HG02885 (cell line): ENCODE measurements around the gene MAPK6.

Experiments
- ATAC-seq: cut with Tn5 transposase; IDR thresholded peaks from one replicate; pipeline ENCODE4 v1.9.1; 2021; ENCODE audit warnings: mild to moderate bottlenecking; ENCODE audit not compliant: unreplicated experiment, poor library complexity

Gene MAPK6

DNA sequence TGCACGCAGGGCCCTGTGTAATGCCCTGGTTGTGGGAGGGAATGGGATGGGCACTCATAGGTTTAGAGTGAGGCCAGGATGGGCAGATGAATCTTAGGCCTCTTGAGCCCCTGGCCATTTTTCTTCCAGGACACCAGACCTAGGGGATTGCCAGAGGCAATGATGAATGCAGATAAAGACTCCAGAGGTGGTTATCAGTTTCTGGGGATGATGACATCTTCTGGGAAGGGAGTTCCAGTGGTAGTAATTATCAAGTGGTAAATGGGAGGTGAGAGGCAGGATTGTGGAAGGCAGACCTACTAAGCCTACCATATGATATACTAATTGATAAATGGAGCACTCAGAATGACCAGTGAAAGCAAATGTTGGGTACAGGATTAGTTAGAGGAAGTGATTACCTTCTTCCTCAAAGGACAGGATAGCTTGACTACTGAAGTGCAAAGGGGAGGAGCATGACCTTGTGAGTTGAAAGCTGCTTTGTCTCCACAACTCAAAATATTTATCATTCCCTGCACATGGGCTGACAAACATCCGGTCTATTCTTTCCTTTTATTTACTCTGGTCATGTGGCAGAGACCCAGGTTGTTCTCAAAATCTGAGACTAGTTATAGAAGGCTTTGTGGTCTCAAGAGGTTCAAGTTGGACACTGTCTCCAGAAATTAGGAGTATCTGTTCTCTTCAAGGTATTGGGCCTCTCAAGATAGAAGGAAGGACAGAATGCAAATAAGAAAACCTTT lies 10.2 kb upstream of the MAPK6 start:
- no peak for ATAC-seq

DNA sequence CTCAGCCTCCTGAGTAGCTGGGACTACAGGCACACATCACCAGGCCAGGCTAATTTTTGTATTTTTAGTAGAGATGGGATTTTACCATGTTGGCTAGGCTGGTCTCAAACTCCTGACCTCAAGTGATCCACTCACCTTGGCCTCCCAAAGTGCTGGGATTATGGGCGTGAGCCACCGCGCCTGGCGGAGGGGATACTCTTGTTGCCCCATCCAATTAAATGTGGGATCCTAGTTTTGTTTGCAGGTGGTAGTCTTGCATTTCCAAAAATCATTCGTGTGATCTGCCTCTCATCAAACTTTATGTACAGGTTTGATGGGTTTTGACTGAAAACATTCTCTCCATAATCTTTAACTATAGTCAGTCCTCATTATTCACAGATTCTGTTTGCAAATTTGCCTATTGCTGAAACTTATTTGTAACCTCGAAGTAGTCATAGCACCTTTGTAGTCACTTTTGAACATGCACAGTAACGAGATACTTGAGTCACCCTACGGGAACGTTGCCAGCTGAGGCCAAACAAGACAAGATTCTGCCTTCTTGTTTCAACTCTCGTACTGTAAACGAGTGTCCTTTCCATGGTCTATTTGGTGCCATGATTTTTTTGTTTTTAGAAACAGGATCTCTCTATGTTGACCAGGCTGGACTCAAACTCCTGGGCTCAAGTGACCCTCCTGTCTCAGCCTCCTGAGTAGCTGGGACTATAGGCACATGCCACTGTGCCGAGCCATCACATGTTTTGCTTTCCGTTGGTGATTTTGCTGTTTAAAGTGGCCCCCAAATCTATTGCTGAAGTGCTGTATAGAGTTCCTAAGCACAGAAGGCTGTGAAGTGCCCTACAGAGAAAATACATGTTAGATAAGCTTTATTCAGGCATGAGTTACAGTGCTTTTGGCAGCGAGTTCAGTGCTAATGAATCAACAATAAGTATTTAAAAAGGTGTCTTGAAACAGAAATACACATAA lies 8.1 kb upstream of the MAPK6 start:
- ATAC-seq: no peak

DNA sequence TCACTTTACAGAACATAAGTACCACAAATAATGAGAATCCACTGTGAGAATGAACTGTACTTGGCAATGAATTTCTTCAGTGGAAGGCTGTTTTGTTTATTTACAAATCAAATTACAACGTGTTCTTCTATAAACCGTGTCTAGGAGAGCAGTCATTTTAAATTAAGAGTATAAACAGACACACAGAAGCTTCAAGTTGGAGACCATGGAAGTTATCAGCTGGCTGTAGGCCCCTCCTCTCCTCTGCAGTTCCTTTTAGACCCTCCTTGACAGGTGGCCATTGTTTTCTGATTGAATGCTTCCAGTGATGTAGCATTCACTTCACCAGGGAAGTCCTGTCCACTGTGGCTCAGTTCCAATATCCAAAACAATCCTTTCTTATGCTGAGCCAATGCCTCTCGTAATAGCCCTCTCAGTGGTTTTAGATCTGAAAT lies 7.3 kb upstream of the MAPK6 start:
- ATAC-seq: no peak

DNA sequence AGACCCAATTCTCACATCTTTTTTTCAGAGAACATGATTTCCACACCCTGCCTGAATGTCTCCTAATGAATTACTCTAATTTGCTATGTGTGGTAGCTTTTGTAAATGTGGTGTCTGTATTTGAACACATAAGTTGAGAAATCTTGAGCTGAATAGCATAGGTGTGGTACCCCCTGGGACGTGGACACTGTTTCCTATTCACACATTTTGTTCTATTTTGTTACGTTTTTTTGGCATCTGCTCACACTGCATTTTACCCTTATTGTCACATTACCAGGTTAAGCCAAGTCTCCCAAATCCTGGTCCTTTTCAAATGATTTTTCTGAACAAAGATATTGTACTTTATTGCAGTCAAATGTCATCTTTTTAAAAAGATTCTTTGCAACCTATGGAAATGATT lies 6.8 kb upstream of the MAPK6 start:
- no peak for ATAC-seq

DNA sequence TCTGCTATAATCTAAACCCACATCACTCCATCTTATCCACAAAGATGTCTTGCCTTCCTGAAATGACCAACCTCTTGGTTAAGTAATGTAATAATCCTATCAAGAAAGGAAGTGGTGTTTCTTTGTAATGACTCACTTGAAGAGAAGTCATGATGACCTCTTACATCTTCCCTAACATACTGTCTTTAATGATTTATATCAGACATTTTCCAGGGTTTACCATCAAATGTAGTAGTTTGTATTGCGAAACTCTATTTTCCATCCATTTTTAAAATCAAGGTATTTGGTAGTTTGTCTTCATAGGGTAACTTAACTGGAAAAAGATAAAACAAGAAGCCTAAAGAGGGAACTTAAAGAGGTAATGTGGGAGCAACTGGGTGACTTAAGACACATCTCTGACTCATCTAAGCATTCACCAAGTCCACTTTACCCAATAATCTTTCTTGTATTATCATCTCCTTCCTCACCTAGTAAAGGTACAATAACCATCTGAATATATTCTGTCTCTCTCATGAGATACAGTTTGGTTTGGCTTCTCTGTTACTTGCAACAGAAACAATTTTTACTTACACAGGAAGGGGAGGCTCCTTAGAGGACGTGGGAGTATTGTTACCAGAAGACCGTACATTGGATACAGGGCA lies 5.7 kb upstream of the MAPK6 start:
- ATAC-seq: peak; percentile 46

DNA sequence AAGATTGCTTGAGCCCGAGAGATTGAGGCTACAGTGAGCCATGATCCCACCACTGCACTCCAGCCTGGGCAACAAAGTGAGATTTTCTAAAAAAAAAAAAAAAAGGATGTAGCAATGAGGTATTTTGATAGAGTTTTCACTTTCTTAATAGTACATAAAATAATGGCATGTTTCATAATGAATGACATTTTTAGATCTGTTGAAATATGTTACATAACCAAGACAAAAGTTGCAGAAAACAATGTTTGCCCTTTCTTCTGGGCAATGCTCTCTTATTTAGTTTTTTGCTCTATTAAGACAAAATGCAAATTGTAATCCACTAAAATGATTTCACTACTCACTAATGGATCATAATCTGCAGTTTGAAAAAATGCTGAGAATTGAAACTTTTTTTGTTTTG lies 4.4 kb upstream of the MAPK6 start:
- ATAC-seq: no peak

DNA sequence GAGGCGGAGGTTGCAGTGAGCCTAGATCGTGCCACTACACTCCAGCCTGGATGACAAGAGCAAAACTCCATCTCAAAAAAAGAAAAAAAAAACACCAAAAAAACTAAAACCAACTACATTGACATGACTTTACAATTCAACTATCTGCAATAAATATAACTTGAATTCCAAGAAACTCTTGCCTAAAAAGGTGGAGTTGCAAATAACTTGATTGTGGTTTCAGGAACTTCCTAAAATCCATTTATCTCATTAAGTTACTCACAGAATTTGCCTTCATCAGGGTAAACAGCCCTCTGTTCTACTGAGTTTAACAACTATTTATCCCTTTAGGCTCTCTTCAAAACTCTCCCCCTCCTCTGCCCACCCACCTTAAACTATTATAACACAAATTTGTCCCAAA lies 2.7 kb upstream of the MAPK6 start:
- no peak for ATAC-seq

DNA sequence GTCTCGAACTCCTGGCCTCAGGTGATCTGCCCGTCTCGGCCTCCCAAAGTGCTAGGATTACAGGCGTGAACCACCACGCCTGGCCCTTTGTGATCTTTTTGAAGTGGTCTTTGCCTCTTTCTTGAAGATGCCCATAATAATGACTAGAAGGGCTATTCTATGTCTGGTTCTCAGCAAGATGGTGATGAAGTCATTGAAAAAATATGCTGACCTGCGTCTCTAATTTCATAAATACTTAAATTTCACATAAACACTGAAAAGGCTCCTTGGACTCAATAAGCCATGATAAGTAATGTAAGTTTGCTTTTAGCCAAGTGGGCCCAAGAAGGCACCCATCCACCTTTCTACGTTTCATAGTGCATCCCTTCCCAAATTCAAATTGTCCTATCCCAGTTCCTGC lies 775 bp upstream of the MAPK6 start:
- ATAC-seq: no peak

DNA sequence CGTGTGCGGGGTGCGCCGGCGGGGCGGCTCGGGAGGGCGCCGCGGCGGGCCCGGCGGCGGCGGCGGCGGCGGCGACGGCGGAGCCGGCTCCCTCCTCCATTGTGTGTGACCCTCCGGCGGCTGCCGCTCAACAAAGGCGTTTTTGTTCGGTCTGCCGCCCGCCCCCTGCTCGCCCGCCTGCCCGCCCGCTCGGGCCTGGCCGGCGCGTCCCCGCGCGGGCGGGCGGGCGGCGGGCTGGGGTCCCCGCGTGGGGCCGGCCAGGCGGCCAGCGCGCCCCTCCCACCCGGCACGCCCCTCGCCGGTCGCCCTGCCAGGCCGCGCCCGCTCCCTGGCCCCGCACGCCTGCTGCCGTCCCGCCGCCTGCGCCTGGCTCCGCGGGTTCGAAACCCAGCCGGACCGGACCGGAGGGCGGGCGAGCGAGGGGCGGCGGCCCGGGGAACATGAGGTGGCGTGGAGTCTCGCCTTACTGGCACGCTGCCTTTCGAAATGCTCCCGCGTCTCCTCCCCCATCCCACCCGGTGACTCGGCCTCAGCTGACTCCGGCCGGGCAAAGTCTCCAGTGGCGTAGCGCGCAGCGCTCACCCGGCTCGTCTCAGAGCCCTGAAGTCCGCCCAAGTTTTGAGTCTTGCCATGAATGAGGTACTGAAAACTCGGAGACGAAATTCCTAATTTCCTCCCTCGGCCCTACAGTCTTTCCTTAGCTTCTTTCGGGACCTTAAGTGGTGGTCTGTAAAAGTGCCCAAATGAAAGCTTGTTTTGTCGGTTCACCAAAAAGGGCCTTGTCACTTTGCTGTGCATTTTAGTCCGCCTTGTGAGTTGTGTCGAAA lies 588 bp downstream of the MAPK6 start:
- peak; percentile 58 for ATAC-seq

DNA sequence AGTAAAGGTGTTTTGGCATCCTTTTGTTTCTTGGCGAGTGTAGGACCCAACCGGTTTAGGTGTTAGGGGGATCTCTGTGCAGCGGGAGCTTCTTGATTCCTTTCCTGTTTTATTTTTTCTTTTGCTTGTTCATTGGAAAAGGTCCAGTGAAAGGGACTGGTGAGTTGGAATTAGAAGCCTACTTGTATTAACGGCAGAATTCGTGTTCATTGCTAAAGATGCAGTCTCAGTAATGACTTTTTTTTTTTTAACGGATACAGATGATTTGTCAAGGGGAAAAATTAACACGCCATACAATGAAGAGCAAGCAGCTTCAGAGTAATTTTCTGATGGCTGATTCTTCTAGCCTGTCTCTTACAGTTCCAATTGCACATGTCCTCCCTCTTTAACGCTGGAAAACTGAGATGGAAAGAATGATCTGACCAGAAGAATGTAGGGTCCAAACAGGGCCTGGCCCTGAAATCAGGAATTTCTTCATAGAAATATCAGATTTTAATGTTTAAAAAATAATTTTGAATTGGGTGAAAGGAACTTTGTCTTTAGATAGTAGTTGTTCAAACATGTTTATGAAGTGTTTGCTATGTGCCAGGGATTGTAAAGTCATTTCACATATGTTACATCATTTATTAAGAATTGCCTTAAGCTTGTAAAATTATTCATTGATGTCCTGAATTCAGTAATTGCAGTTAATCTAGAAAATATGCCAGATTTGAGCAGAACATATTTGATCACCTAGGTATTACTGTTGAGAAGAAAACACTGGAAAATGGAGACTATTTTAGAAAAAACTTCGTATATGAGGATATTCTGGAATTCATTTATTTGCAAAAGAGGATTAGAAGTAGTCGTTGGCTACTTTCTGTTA lies 1.4 kb downstream of the MAPK6 start:
- no peak for ATAC-seq

DNA sequence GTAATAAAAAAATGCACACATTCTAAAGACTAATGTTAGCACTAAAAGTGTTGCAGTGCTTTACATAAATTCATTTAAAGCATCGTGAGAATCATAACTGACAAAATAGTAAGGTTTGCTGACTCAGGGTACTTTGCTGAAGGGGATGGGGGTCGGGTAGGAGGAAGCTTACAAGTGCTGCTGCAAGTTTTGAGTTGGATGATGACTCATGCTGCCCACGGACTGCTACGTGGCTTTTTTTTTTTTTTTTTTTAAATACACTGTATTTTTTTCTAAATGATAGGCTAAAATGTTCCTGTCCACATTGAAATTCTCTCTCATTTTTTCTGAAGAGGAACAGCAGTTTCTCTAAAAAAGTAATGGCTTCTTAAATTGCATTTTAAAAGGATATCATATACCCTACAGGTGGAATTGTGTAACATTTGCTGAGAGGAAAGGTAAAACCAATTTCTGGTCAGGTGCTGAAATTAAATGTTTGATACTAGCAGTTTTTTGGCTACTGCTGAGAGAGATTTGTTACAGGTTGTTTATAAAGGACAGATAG lies 2.2 kb downstream of the MAPK6 start:
- no peak for ATAC-seq

DNA sequence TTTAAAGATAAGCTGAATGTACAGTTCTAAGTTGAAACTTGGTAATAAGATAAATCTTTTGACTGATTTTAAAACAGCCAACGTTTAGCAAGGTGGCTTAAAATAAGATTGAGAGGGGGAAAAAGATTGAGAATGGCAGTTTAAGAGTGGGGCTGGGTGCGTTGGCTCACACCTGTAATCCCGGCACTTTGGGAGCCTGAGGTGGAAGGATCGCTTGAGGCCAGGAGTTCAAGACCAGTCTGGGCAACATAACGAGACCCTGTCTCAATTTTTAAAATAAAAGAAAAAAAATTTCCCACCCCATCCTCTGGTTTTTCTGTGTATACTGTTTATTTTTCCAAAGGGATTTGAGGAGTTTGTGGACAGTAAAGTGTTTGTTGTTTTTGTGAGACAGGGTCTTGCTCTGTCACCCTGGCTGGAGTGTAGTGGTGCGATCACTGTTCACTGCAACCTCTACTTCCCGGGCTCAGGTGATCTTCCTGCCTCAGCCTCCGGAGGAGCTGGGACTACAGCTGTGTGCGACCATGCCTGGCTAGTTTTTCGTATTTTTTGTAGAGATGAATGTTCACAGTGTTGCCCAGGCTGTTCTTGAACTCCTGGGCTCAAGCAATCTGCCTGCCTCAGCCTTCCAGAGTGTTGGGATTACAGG lies 3.0 kb downstream of the MAPK6 start:
- ATAC-seq: no peak

DNA sequence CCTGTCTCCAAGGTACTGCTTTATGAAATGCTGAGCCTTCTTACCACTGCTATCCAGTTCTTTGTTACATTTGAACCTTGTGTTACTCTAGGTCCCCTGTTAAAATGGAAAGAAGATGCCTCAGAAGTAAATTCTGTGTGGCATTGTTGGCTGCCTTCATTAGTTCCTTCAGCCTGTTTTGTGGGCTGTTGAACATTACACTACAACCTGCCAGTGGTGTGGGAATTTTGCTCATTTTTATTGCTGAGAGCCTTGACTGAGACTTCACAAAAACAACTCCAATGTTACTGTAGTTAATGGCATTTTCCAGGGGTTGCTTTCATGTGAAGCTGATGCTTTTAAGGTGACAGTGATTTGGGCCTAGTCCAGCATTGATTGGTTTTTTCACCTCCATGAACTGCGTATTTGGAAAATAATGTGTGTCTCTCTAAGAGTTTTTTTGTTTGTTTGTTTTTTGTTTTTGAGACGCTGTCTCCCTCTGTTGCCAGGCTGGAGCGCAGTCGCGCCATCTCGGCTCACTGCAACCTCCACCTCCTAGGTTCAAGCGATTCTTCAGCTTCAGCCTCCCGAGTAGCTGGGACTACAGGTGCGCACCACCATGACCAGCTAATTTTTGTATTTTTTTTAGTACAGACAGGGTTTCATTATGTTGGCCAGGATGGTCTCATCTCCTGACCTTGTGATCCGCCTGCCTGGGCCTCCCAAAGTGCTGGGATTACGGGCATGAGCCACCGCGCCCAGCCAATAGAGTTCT lies 4.3 kb downstream of the MAPK6 start:
- ATAC-seq: no peak

DNA sequence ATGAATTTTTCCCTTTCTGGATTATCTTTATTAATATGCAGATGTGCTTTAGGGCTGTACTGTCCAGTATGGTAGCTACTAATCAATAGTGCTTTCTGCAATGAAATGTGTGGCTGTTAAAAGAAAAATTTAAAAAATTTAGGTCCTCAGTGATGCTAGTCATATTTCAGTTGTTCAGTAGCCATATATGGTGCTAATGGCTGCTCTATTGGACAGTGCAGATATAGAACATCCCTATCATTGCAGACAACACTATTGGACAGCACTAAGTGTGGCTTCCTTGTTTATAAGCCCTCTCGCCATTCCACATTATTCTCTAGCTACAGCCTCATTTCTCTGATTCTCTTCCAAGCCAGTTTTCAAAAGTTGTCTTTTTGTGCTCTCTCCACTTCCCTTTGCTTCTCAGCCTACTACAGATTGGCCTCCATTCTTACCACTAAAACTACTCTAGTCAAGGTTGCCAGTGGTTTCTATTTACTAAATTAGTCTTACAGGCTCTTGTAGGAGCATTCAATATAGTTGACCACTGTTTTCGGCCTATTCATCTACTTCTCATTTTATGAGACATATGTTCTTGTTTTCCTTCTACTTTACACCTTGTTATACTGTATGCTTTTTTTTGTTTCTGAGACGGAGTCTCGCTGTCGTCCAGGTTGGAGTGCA lies 9.5 kb downstream of the MAPK6 start:
- peak; percentile 52 for ATAC-seq

DNA sequence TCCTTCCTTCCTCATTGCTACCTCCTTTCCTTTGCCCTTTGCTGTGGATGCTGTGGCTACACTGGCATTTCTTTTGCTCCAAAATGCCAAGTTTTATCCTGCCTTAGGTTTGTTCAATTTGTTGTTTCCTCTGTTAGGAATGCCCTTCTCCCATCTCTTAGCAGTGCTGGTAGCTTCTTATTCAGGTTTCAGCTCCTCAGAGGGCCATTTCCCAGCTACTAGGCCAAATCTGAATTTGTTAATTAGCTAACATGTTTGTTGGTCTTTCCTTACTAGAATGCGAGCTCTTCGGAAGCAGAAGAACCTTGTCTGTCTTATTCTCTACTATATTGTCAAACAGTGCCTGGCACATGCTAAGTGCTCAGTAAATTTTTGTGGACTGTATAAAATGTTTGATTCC lies 11.0 kb downstream of the MAPK6 start:
- no peak for ATAC-seq

DNA sequence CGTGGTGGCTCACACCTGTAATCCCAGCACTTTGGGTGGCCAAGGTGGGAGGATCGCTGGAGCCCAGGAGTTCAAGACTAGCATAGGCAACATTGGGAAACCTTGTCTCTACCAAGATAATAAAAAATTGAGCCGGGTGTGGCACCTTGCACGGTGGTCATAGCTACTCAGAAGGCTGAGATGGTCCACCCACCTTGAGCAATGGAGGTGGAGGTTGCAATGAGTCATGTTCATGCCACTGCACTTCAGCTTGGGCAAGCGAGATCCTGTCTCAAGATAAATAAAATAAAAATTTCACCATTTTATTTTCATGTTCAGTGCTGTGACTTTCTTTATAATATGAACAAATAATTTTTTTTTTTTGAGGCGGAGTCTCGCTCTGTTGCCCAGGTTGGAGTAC lies 12.5 kb downstream of the MAPK6 start:
- ATAC-seq: no peak

DNA sequence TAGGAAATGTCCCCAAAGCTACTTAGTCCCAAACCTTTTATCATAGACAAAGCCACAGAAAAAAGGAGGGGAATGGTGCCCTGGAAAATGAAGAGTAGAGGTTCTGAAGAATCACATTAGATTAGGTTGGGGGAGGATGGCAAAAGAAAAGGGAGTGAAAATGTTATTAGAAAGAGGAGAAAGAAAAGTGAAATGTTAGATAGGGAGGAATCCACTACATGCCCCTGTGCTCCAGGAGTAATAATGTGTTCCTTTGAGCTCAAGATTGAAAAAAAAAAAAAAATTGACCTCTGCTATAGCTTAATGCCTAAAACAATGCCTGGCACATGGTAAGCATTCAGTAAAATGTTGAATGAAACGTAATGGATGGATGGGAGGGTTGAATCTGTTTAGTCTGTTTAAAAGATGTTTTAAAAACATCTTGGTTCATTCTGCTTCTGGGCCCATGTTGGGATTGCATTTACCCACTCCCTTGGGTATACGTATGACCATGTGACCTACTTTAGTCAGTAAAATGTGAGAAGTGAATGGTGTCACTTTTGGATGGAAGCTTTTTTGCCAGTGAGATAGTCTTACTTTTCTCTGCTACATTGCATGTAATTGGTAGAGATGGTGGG lies 19.0 kb downstream of the MAPK6 start:
- ATAC-seq: no peak
